Stimulated activated CD8-positive, alpha-beta memory T cell treated with anti-CD3 and anti-CD28 coated beads, Interleukin-7, amount 100 ng/mL, for 24 hours (primary cell): ENCODE results near the gene LRRC8A.
A peak's percentile ranks its signal among the peaks of the same experiment; 100 is the strongest.
"Not testable (repeated sequence)": the region's sequence is repeated elsewhere in the genome, so short reads cannot be mapped to it uniquely, and the experiment has no call there.

Source experiments
- DNase-seq: peaks from one replicate; pipeline ENCODE4 v3.0.0-alpha.2; 2020; ENCODE audit warnings: low read depth

Gene LRRC8A

DNA sequence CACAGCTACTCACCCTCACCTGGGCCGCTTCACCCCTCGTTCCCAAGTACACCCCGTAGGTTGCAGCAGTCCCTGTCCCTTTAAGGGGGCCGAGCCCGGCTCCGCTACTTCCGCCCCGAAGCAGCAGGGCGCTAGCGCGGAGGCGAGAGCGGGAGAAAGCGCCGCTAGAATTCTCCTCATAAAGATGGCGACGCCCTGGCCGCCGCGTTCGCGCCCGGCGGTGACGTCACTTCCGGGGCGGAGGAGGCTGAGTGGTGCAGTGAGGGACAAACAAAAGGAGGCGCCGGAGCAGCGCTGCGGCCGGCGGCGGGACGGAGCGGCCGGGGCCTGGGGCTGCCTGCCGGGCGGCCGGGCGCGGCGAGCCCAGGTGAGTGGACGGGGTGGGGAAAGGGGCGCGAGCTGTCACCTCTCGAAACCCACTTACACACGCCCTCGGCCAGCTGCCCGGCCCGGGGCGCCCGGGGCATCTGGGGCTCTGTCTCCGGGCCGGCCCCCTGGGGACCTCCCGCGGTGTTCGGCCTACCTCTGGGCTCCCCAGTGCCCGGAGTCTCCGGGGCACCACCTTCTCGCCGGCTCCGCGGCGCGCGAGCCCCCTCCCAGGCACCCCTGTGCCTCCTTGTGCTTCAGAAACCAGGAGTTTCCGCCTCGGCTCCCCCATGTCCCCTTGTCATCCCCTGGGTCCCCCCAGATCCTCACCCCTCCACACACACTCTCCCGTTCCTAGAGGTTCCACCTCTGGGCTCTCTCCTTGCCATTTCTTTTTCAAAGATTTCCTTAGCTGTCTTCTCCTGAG is at the start of gene LRRC8A, which contains the start of gene KYAT1:
TSS of gene LRRC8A (plus strand) at position 250 of the 793 bp plus-strand sequence. CDS start 25,032 bp downstream, outside the sequence.
TSS of gene KYAT1 (minus strand) at position 67 of the 793 bp plus-strand sequence. CDS start 36,545 bp downstream, outside the sequence.
- peak; percentile 99 for DNase-seq

DNA sequence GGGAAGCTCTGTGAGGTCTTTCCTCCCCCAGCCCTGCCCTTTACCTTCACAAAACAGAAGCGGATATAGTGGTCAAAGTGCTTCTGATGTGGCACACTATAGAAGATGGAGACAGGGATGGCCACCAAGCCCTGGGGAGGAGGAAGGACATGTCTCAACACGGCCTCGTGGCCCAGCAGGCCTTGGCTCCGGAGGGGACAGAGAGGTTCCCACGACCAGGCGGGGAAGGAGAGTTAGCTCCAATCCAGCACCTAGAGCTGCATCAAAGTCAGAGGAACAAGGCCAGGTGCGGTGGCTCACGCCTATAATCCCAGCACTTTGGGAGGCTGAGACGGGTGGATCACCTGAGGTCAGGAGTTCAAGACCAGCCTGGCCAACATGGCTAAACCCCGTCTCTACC is 48.2 kb upstream of the LRRC8A start:
- DNase-seq = no peak

DNA sequence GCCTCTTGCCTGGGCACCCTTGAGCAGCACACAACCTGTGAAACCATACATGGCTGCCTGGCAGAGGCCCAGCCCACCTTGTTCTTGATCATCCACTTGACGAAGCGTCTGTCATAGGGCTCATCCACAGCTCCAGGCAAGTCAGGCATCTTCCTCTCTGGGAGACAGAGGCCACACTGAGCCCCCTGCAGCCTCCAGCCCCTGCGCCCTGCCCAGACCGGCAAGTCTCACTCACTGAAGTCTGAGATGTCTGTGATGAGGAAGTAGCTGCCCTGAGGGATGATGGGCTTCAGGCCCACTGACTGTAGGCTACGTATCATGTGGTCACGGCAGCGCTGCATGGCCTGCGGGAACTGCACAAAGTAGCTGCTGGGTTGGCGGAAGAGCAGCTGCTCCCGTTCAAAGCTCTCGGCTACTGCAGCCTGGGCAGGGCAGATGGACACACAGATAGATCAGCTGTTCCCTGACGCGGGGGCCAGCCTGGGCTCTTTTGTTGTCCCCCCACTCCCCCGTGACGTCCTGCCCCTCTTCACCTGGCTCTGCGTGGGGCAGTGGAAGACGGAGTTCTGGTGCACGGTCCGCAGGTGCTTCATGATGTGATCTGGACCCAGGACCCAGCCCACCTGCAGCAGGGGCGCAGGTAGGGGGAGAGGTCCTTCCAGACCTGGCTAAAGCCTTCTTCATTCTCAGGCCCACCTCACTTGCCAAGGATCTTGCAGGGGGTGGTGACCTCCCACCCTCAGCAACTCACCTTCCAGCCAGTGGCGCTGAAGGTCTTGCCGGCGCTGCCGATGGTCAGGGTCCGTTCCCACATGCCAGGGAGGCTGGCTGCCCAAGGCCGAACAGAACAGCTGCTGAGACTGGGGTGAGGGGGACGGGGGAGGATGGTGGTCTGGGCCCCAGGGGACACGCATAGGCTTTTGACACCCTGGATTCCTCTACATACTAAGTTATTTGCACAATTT is 46.4 kb upstream of the LRRC8A start:
- no peak for DNase-seq

DNA sequence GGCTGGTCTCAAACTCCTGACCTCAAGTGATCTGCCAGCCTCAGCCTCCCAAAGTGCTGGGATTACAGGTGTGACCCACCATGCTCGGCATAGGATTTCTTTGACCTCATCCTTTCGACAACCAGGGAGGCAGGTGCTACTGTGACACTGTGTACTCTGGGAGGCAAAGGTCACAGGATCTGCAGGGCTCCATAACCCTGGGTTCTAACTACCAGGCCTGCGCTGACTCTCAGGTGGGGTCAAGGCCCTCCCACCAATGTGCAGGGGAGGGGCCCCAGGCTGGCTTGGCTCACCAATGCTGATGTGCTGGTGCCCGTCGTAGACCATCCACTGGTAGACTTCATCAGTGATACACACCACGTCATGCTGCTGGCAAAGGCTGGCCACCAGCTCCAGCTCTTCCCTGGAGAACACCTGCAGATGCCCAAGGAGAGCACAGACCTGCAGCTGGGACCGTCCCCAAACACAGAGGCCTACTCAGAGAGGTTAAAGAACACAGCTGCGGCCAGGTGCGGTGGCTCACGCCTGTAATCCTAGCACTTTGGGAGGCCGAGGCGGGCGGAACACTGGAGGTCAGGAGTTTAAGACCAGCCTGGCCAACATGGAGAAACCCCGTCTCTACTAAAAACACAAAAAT is 45.3 kb upstream of the LRRC8A start:
- DNase-seq = no peak

DNA sequence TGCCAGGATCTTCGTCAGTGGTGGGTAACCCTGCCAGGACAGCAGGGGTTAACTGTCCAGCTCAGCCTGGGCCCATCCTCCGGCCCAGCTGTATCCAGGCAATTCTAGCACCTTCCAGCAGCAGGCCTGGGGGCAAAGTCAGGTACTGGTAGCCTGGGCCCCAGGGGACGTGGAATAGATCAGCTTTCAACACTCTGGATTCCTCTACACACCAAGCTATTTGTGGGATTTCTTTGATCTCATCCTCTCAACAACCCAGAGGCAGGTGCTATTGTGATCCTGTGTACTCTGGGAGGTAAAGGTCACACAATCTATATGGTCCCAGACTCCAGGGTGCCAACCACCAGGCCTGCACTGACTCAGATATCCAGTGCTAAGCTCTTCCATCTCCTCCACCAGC is 43.6 kb upstream of the LRRC8A start:
- DNase-seq = no peak

DNA sequence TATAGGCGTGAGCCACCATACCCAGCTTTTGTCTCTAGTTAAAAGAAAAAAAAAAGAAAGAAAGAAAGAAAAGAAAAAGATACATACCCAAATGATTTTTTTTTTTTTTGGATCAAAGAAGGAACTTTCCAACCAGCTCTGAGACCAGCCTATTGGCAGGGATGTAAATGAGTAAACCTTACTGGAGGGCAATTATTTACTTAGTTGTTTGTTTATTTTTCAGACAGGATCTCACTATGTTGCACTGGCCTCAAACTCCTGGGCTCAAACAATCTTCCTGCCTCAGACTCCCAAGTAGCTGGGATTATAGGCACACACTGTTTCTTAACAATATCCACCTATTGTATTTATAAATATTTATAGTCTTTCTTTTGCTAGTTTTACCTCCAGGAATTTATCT is 41.4 kb upstream of the LRRC8A start:
- no peak for DNase-seq

DNA sequence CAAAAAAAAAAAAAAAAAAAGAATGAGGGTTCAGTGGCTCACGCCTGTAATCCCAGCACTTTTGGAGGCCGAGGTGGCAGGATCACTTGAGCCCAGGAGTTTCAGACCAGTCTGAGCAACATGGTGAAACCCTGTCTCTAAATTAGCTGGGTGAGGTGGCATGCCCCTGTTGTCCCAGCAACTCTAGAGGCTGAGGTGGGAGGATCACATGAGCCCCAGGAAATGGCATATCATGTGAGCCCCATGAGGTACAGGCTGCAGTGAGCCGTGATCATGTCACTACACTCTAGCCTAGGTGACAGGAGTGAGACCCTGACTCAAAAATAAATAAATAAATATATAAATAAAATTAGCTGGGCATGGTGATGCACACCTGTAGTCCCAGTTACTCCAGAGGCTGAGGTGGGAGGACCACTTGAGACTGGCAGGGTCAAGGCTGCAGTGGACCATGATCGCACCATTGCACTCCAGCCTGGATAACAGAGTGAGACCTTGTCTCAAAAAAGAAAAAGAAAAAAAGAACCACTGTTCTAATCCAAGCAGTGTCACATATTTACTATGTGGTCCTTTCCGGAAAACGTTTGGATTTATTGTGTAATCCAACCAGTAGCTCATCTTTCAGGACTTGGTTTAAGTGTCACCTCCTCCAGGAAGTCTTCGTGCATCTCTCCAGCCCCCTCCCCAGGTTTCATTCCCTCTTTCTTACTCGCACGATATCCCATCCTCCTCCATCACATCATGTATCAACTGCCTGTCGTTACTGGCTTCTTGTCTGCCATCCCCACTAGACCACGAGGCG is 40.0 kb upstream of the LRRC8A start:
- DNase-seq = no peak

DNA sequence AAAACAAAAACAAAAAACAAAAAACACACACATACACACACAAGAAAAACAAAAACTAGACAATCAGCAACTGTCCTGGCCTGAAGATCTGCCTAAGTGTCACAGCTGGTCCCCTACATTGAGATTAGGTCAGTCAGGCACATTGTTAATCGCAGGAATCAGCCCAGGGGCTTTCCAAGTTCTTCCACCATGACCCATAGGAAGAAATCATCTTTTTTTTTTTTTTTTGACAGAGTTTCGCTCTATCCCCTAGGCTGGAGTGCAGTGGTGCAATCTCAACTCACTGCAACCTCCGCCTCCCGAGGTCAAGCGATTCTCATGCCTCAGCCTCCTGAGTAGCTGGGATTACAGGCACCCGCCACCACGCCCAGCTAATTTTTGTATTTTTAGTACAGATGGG is 38.8 kb upstream of the LRRC8A start:
- not testable (repeated sequence) for DNase-seq

DNA sequence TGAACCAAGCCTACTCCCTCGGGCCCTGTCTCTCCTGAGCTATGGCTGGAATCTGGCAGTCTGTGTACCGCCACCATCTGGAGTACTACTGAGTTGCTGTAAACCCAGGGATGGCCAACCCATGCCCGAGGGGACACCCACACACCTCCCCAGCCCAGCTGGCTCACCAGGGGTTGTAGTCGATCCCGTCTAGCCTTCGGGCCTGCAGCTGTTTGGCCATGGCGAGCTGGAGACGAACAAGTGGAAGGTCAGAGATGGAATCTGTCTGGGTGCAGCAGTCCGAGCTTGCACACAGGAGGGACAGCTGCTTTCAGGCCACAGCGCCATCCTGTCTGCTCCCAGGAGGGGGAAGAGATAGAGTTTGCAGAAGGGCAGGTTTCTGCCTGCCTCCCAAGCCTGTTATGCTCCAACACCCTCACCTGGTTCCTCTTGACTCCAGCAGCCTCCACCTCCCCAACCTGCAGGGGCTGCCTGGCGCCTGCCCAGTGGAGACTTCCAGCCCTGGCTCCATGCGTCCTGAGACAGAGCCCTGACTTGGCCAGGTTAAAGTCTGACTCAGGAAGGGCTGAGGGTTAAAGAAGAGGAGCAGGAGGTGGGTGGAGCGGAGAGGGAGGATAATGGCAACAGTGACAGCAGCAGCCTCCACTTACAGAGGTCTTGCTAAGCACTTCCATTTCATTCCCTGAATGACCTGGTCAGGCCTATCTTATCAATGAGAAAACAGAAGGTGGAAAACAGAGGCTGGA is 36.6 kb upstream of the LRRC8A start:
- no peak for DNase-seq

DNA sequence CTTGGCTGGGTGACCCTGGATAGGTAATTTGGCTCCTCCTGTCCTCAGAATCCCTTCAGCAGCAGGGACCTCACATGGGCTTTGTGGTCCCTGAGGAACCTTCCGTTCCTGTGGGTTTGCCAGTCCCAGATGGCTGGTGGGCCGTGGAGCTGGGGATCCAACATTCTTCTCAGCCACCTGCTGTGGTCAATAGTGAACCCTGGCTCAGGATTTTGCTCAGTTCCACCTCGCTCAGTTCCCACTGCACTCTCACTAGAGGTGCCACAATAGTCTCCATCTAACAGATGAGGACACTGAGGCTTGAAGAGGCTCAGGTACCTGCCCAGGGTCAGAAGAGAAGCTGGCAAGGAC is 35.3 kb upstream of the LRRC8A start:
- no peak for DNase-seq

DNA sequence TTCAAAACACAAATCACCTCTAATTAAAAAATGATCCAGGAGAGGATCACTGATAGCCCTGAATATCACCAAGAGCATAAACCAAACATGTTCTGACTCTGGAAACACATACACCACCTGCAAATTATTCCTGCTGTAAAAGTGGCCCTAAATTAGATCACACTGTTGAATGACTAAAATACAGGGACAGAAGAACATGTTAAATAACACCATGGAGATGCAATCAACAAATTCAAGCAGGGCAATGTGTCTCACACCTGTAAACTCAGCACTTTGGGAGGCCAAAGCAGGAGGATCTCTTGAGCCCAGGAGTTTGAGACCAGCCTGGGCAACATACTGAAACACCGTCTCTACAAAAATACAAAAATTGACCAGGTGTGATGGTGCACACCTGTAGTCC is 34.1 kb upstream of the LRRC8A start:
- DNase-seq = no peak

DNA sequence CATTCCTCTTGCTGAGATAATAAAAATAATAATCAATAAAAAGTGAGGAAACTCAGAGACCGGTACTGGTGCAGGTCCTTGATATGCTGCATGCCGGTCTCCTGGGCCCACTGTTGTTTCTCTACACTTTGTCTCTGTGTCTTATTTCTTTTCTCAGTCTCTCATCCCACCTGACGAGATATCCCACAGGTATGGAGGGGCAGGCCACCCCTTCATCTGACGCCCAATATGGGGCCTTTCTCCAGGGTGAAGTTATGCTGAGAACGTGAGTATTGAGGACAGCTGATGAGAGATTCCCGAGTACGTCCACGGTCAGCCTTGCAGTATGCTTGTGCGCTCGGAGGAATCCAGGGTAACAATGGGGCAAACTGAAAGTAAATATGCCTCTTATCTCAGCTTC is 30.9 kb upstream of the LRRC8A start:
- not testable (repeated sequence) for DNase-seq

DNA sequence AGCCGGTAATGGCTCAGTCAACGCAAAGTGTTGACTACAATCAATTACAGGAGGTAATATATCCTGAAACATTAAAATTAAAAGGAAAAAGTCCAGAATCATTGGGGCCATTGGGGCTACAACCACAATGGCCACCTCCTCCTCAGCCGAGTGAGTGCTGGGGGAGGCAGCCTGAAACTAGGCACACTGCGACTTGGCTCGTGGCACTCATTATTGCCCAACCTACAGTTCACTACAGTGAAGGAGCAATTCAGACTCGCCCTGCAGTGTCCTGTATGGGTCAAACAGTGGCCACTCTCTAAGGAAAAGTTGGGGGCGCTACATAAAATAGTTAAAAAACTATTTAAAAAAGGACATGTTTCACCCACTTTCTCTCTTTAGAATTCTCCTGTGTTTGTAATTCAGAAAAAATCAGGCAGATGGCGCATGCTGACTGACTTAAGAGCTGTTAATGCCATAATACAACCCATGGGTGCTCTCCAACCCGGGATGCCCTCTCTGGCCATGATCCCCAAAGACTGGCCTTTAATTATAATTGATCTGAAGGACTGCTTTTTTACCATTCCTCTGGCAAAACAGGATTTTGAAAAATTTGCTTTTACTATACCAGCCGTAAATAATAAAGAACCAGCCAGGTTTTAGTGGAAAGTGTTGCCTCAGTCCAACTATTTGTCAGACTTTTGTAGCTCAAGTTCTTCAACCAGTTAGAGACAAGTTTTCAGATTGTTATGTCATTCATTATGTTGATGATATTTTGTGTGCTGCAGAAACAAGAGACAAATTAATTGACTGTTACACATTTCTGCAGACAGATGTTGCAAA is 29.9 kb upstream of the LRRC8A start:
- not testable (repeated sequence) for DNase-seq

DNA sequence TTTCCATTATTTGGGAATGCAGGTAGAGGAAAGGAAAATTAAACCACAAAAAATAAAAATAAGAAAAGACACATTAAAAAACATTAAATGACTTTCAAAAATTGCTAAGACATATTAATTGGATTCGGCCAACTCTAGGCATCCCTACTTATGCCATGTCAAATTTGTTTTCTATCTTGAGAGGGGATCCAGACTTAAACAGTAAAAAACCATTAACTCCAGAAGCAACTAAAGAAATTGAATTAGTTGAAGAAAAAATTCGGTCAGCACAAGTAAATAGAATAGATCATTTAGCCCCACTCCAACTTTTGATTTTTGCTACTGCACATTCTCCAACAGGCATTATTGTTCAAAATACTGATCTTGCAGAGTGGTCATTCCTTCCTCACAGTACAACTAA is 29.3 kb upstream of the LRRC8A start:
- DNase-seq = not testable (repeated sequence)

DNA sequence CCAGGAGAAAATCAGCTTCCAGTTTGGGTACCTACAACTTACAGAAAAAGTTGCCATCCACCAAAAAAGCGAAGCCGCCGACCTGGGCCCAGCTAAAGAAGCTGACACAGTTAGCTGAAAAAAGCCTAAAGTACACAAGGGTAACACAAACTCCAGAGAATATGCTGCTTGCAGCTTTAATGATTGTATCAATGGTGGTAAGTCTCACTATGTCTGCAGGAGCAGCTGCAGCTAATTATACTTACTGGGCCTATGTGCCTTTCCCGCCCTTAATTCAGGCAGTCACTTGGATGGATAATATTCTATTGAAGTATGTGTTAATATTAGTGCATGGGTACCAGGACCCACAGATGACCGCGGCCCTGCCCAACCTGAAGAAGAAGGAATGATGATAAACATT is 27.5 kb upstream of the LRRC8A start:
- DNase-seq = not testable (repeated sequence)

DNA sequence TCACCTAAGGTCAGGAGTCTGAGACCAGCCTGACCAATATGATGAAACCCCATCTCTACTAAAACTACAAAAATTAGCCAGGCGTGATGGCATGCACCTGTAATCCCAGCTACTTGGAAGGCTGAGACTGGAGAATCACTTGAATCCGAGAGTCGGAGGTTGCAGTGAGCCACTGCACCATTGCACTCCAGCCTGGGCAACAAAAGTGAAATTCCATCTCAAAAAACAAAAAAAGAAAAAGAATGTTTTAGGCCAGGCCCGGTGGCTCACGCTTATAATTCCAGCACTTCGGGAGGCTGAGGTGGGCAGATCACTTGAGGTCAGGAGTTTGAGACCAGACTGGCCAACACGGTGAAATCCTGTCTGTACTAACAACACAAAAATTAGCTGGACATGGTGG is 23.5 kb upstream of the LRRC8A start:
- not testable (repeated sequence) for DNase-seq

DNA sequence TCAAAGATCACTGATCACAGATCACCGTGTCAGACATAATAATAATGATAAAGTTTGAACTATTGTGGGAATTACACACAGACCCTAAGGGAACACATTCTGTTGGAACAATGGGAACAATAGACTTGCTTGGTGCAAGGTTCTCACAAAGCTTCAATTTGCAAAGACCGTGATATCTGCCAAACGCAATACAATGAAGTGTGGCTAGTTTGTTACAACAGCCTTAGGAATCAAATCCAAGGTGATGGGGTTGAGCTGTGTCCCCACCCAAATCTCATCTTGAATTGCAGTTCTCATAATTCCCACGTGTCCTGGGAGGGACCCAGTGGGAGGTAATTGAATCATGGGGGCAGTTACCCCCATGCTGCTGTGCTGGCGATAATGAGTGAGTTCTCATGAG is 21.0 kb upstream of the LRRC8A start:
- no peak for DNase-seq

DNA sequence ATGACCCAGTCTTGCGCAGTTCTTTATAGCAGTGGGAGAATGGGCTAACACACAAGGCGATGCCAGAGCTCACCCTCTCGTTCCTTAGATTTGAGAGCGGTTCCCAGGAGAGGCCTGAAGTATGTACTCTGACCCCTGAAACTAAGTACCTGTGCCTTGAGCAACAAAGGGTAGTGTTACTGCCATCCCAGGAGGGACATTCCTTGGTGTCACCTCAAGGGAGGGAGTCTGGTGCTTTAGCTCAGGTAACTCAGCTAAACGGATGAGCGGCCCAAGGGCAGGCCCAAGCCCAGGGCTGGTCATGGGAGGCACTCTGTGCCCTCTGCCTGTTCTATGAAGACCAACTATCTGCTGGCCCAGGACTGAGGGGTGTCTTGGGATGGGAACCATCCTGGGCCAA is 20.4 kb upstream of the LRRC8A start:
- DNase-seq = no peak

DNA sequence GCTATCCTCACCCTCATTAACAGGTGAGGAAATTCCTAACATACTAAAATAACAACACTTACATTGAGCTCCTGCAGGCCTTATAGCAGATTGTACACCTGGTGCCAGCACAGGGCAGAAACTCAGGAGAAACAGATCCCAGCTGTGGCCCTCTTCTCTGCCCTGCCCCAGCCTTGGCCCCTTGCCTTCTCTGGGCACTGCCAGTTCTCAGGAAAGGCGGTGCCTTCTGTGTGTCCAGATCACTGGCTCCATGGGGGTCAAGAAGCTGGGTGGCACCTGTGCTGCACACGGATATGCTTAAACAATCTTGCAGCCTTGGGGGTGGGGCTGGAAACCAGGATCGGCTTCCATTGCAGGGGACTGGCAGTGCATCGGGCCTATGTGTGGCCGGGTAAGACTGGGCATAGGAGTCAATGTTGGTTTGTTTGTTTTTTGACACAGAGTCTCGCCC is 19.5 kb upstream of the LRRC8A start:
- DNase-seq = no peak

DNA sequence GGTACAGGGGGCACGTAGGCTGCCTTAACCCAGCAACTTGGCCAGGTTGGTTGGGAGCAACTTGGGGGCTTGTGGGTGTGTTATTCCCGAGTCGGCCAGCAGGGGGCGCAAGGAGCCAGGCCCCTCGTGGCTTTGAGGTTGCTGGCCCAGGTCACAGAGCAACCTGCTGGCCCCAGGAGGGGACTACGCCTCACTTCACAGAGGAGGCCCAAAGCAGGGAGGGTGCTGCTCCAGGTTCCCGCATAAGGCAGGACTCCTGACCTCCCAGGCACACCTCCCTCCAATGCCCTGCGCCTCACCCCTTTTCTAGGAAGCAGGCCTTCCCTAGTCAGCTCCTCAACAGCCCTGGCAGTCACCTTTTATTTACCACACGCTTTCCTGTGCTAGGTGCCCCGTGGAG is 18.3 kb upstream of the LRRC8A start:
- DNase-seq = peak; percentile 78
